Breast epithelium (tissue), 3 donors: ENCODE data around the gene MOCS3.

Experiments used
- POLR2A ChIP-seq: fragments of 450-650 bp; IDR thresholded peaks from one replicate; pipeline ENCODE4 v1.6.1; 2016; ENCODE audit warnings: antibody characterized with exemption, mild to moderate bottlenecking, moderate library complexity
- POLR2AphosphoS5 ChIP-seq, 3 donors: sonication (generic); formaldehyde crosslinking; IDR thresholded peaks; one replicate each; pipeline ENCODE4 v1.6.1; 2017; ENCODE audit warnings: antibody characterized with exemption in 3 of 3

DNA sequence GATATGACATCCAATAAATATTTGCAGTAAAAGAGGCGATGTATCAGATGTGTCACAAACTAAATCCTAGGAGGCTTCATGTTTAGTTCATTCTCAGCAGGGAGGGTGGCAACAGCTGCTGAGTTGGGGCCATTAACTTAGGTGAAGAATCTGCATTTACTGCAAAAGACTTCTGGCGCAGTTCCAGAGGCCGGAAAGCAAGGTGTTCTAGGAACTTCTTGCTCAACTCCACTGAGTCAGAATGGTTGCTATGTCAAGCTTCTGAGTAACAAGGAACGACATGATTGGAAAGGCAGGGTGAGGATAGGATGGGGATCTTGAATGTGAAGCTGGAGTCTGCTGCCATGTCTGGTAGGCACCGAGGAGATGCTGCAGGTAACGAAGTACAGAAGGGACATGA lies 39.1 kb upstream of the MOCS3 start:
- TF ChIP-seq POLR2AphosphoS5 (IDR thresholded peaks at IDR 0.05) (no peak), POLR2A (no peak)
